PC-3 (cell line): ENCODE measurements around the gene DNAJC8.

Source experiments
- CTCF ChIP-seq: fragments of 300-600 bp; sonication (generic); conservative IDR thresholded peaks from 2 replicates; pipeline ENCODE4 v1.5.1; 2017; ENCODE audit warnings: antibody characterized with exemption, low read depth, mild to moderate bottlenecking, low read length
- EZH2 ChIP-seq: fragments of 300-600 bp; sonication (generic); IDR thresholded peaks from one replicate; pipeline ENCODE4 v1.6.1; 2017; ENCODE audit warnings: antibody characterized with exemption, mild to moderate bottlenecking, low read length; ENCODE audit not compliant: unreplicated experiment
- EZH2phosphoT487 ChIP-seq: fragments of 300-600 bp; sonication (generic); IDR thresholded peaks from 2 replicates; pipeline ENCODE4 v1.6.1; 2018; ENCODE audit warnings: mild to moderate bottlenecking, antibody characterized with exemption, low read length, borderline replicate concordance

- no peak for TF ChIP-seq CTCF
- TF ChIP-seq EZH2phosphoT487: no peak
- TF ChIP-seq EZH2: no peak
These were observed 73.6 kb downstream of the DNAJC8 start for GRCh38 chr1:28159243-28159642.
